BJ (cell line): ENCODE measurements around the gene GCLM. TPM values are rescaled to one million over a fixed set of nuclear protein-coding genes. Genes with fewer than 3 reads are reported as not detected.
"Not testable (repeated sequence)": the region's sequence is repeated elsewhere in the genome, so short reads cannot be mapped to it uniquely, and the experiment has no call there.

Source experiments
- CTCF ChIA-PET: fragments of 350-600 bp; formaldehyde crosslinking; extraction: SDS; loops from one replicate; lab custom pipeline; 2021; ENCODE audit warnings: antibody characterized with exemption, inconsistent platforms; lab: Yijun Ruan, JAX
- POLR2A ChIA-PET: fragments of 300-600 bp; sonication (Branson Sonifier 250); formaldehyde crosslinking; extraction: SDS; loops from one replicate; lab custom pipeline; 2021; ENCODE audit warnings: antibody characterized with exemption; lab: Charles Lee
- DNase-seq: peaks from one replicate; pipeline ENCODE4 v3.0.0-alpha.2; 2011; ENCODE audit warnings: low read depth
- H3K27me3 ChIP-seq: 2 replicates; pipeline ENCODE4 v1.6.0; 2011; ENCODE audit warnings: low read length; ENCODE audit not compliant: control insufficient read depth, insufficient read depth
- H3K36me3 ChIP-seq: 2 replicates; pipeline ENCODE4 v1.5.1; 2011; ENCODE audit warnings: low read length; ENCODE audit not compliant: control insufficient read depth, insufficient read depth
- H3K4me3 ChIP-seq: 2 replicates; pipeline ENCODE4 v1.5.1; 2011; ENCODE audit warnings: low read depth, mild to moderate bottlenecking, control low read depth, low read length
- polyA plus RNA-seq: library from polyadenylated mRNA; depleted of rRNA; stranded (reverse); fragments of >200 nt; gene quantifications from 2 replicates; pipeline ENCODE4 v1.2.3, GENCODE V29; 2011
- TF ChIP-seq, protein P1 (sequence below): IDR thresholded peaks from 2 replicates; pipeline ENCODE4 v1.5.1; 2011; ENCODE audit warnings: low read depth, mild to moderate bottlenecking, control low read depth, inconsistent platforms, low read length, moderate library complexity; ENCODE audit not compliant: insufficient read depth

Gene GCLM
- polyA plus RNA-seq, 1 experiment, result 19.1 TPM

DNA sequence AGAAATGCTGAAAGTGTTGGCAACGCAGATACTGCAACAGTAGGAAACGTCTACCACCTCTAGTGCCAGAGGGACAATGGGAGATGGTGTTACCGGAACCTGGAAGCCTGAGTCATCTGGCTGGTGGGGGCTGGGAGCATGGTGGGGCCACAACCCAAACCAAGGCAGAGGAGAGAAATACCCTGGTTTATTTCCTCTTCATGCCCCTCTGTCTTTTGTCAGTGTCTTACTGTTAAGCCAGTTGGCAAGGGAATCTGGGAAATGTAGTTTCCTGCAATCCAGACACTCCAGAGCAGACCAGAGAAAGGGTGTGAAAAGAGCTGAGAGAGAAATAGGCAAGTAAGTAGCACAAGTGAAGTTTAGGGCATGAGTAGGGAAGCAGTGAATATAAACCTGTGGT lies 45.1 kb downstream of the GCLM start:
- TF ChIP-seq, protein P1, sequence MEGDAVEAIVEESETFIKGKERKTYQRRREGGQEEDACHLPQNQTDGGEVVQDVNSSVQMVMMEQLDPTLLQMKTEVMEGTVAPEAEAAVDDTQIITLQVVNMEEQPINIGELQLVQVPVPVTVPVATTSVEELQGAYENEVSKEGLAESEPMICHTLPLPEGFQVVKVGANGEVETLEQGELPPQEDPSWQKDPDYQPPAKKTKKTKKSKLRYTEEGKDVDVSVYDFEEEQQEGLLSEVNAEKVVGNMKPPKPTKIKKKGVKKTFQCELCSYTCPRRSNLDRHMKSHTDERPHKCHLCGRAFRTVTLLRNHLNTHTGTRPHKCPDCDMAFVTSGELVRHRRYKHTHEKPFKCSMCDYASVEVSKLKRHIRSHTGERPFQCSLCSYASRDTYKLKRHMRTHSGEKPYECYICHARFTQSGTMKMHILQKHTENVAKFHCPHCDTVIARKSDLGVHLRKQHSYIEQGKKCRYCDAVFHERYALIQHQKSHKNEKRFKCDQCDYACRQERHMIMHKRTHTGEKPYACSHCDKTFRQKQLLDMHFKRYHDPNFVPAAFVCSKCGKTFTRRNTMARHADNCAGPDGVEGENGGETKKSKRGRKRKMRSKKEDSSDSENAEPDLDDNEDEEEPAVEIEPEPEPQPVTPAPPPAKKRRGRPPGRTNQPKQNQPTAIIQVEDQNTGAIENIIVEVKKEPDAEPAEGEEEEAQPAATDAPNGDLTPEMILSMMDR, result no peak
- no peak for DNase-seq
- no peaks in the 10 kb centered on the region for H3K27me3 ChIP-seq
- no peak overlapping the region for H3K4me3 ChIP-seq
- H3K36me3 ChIP-seq, result peaks cover 3% of the 10 kb centered on the region; the same call in 1 of the 2 replicates
- POLR2A ChIA-PET, result no interaction called here
- CTCF ChIA-PET, result no interaction called here

DNA sequence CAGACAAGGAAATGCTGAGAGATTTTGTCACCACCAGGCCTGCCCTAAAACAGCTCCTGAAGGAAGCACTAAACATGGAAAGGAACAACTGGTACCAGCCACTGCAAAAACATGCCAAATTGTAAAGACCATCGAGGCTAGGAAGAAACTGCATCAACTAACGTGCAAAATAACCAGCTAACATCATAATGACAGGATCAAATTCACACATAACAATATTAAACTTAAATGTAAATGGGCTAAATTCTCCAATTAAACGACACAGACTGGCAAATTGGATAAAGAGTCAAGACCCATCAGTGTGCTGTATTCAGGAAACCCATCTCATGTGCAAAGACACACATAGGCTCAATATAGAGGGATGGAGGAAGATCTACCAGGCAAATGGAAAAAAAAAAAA lies 51.6 kb downstream of the GCLM start:
- H3K27me3 ChIP-seq, H3K4me3 ChIP-seq, DNase-seq, POLR2A ChIA-PET, H3K36me3 ChIP-seq, CTCF ChIA-PET: not testable (repeated sequence)

DNA sequence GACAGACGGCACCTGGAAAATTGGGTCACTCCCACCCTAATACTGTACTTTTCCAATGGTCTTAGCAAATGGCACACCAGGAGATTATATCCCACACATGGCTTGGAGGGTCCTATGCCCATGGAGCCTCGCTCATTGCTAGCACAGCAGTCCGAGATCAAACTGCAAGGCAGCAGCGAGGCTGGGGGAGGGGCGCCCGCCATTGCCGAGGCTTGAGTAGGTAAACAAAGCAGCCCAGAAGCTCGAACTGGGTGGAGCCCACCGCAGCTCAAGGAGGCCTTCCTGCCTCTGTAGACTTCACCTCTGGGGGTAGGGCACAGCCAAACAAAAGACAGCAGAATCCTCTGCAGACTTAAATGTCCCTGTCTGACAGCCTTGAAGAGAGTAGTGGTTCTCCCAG lies 53.2 kb downstream of the GCLM start:
- H3K36me3 ChIP-seq, H3K27me3 ChIP-seq, DNase-seq, H3K4me3 ChIP-seq, POLR2A ChIA-PET: not testable (repeated sequence)
- CTCF ChIA-PET, result interaction anchor here (1.4 kb wide), 1 partner anchor 15 kb away, joined by 4 read pairs; no protein-coding TSS in a partner anchor

DNA sequence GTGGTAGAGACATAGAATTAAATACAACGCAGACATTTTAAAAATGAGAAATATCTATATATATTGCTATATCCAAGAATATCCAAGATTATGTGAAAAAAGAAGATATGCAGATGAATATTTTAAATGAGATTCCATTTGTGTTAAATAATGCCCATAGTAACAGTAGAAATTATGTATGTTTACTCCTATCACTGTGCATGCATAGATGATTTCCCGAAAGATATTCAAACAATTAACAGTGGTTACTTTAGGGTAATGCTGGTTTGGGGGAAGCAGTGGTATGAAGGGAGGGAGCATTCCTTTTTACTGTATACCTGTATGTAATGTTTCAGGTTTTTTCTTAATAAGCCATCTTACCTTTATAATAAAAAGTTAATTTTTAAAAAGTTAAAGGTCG lies 55.3 kb downstream of the GCLM start:
- TF ChIP-seq, protein P1, result no peak
- ChIA-PET POLR2A (no interaction called here), CTCF (no interaction called here)
- peaks cover 2% of the 10 kb centered on the region; the same call in 1 of the 2 replicates for H3K27me3 ChIP-seq
- H3K36me3 ChIP-seq, result no peaks in the 10 kb centered on the region
- no peak for DNase-seq
- H3K4me3 ChIP-seq, result no peak overlapping the region

DNA sequence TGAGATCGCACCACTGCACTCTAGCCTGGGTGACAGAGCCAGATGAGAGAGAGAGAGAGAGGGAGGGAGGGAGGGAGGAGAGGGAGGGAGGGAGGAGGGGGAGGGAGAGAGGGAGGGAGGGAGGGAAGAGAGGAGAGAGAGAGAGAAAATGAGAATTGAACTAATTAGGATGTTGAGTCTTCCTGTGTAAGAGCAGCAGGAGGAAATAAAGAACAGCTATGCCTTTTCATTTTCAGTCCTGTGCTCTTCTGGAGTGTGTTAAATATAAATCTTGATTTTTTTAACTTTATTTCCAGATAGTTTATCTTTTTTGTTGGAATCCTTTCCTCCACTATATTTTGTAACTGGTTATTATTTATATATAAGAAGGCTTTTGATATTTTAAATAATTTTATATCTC lies 57.4 kb downstream of the GCLM start:
- ChIA-PET CTCF (interaction anchor here (1.1 to 1.6 kb wide), 5 partner anchors 11 to 548 kb away, joined by 3 to 15 read pairs (median 5); no protein-coding TSS in a partner anchor), POLR2A (no interaction called here)
- DNase-seq, result no peak

DNA sequence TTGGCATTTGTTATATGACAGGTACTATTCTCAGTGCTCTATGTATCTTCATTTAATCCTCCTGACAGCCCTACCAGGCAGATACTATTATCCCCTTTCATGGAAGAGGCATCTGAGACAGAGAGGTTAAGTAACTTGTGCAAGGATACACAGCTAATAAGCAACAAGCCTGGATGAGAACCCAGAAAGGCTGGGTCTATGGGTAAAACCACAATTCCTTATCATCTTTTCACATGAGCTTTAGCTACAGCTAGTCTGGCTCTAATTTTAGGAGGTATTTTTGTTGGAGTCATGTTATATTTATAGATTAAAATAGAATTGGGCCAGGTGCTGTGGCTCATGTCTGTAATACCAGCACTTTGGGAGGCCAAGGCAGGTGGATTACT lies 57.9 kb downstream of the GCLM start:
- POLR2A ChIA-PET, result no interaction called here
- no peak for DNase-seq
- H3K4me3 ChIP-seq, result no peak overlapping the region
- TF ChIP-seq, protein P1, result no peak
- peaks cover 2% of the 10 kb centered on the region; the same call in 1 of the 2 replicates for H3K27me3 ChIP-seq
- CTCF ChIA-PET, result interaction anchor here (0.7 to 1.9 kb wide), 11 partner anchors 12 to 772 kb away, joined by 3 to 15 read pairs (median 4); partner anchors contain the start of gene MTF2
- H3K36me3 ChIP-seq, result no peaks in the 10 kb centered on the region

More for the DNA sequence above, 57.4 kb downstream of the GCLM start:
- TF ChIP-seq, protein P1, result no peak
- no peaks in the 10 kb centered on the region for H3K36me3 ChIP-seq
- H3K27me3 ChIP-seq, result peaks cover 2% of the 10 kb centered on the region; the same call in 1 of the 2 replicates
- H3K4me3 ChIP-seq, result no peak overlapping the region
